Measurements from ENCODE around the gene ILF3. TPM values are rescaled to one million over a fixed set of nuclear protein-coding genes. Genes with fewer than 3 reads are reported as not detected.

Gene ILF3
- 425 and 459 TPM in 2 replicates for total RNA-seq
- polyA plus RNA-seq: 186 and 187 TPM in 2 replicates
- 184 and 201 TPM in 2 replicates for polyA plus RNA-seq (2011; cell fraction: cytosol; rRNA removed)
- polyA plus RNA-seq (2011; cell fraction: nucleus; rRNA removed): 1,067 and 1,150 TPM in 2 replicates
- polyA plus RNA-seq (2012): 204 and 280 TPM in 2 replicates
- 170 and 173 TPM in 2 replicates for polyA minus RNA-seq
- polyA minus RNA-seq (2011; cell fraction: cytosol; rRNA and poly(A)+ RNA removed): 90.8 TPM
- polyA minus RNA-seq (2011; cell fraction: nucleus; rRNA and poly(A)+ RNA removed): 213 and 219 TPM in 2 replicates
- percentile 95 among the genes with signal in this experiment for Bru-seq, nascent RNA
- BruChase-seq, experiment 1, labeled RNA remaining after a 6-hour chase: percentile 97 among the genes with signal in this experiment
- BruChase-seq, experiment 2, labeled RNA remaining after a 2-hour chase: percentile 96 among the genes with signal in this experiment
- long read RNA-seq, full-length matches to known transcripts: 41 of 254 reads
- long read RNA-seq, partial matches to known transcripts: 106 of 254 reads
- long read RNA-seq, other reads (novel, unspliced or antisense): 107 of 254 reads

GRCh38 chr19:10653732-10654609, at the start of gene ILF3:
ILF3 (plus strand) TSS chr19:10654346; CDS start chr19:10670606, 16,260 bp downstream.
- H3K9ac ChIP-seq (replicated peaks; ENCODE audit: extremely low read depth, insufficient read depth, low read length): peak within 1 kb of the TSS; percentile 96
- CTCF ChIA-PET: interaction anchor here (1.0 to 14.4 kb wide), 2 partner anchors 10 to 72 kb away, joined by 5 to 654 read pairs; no protein-coding TSS in a partner anchor
- peak within 1 kb of the TSS; percentile 79 for H3K4me2 ChIP-seq (ENCODE audit: insufficient read depth, low read length)
- DNase-seq (ENCODE audit: low read depth, low spot score): peak; percentile 100
- H3K9me1 ChIP-seq (replicated peaks; ENCODE audit: control insufficient read depth, extremely low read depth, insufficient read depth, low read length): no peaks in the 10 kb centered on the region
- dilution Hi-C loops (cut with MboI; ENCODE audit: extremely low pct_ligation_motif_present, low sequenced_read_pairs): no loop called here
- peaks cover 0 to 2% of the 10 kb centered on the region in 2 experiments for H3K36me3 ChIP-seq (ENCODE audit: control insufficient read depth in 2 of 2, extremely low read depth in 1 of 2, insufficient read depth in 2 of 2, low read length in 2 of 2)
- peaks cover 48% of the 10 kb centered on the region for H3K79me2 ChIP-seq (ENCODE audit: control insufficient read depth, insufficient read depth, low read length)
- TF ChIP-seq MAX (IDR thresholded peaks at IDR 0.05; ENCODE audit: insufficient read depth, insufficient read length): peak; percentile 99
- TF ChIP-seq GATA2 (IDR thresholded peaks at IDR 0.05; ENCODE audit: insufficient read depth, insufficient read length, low read depth, low read length): no peak
- TF ChIP-seq JUN (IDR thresholded peaks at IDR 0.05; ENCODE audit: borderline replicate concordance, insufficient read depth, insufficient read length, low read depth): peak; percentile 6
- peak; percentile 90 for TF ChIP-seq MYC (IDR thresholded peaks at IDR 0.05; ENCODE audit: low read depth, low read length)
- peak; percentile 83 for TF ChIP-seq POLR2AphosphoS5 (IDR thresholded peaks at IDR 0.05; ENCODE audit: insufficient read depth, low read depth, low read length)
- TF ChIP-seq POLR2A (IDR thresholded peaks at IDR 0.05; ENCODE audit: low read depth, low read length): peak; percentile 92
- peaks cover 10% of the 10 kb centered on the region for H3K4me1 ChIP-seq (ENCODE audit: control insufficient read depth, extremely low read depth, insufficient read depth, low read length)
- peak within 1 kb of the TSS; percentile 78 for H3K27ac ChIP-seq (ENCODE audit: insufficient read depth, low read depth, low read length)
- intact Hi-C loops (cut with micrococcal nuclease): loop anchor here (1.0 to 5.0 kb wide), 3 partner anchors 41 to 152 kb away; partner anchors contain the start of gene KEAP1
- BruUV-seq (replicated peaks): no TSS peak
- peak within 1 kb of the TSS; percentile 19 for H2AFZ ChIP-seq (ENCODE audit: low read depth, low read length)
- peaks cover 6% of the 10 kb centered on the region for H4K20me1 ChIP-seq (replicated peaks; ENCODE audit: control insufficient read depth, extremely low read depth, insufficient read depth, low read length)
- H3K9me3 ChIP-seq (replicated peaks; ENCODE audit: control insufficient read depth, insufficient read depth, low read length): no peaks in the 10 kb centered on the region
- POLR2A ChIA-PET: no interaction called here
- peak; percentile 98 for FAIRE-seq
- no peaks in the 10 kb centered on the region for H3K27me3 ChIP-seq (ENCODE audit: control insufficient read depth in 2 of 2, insufficient read depth in 2 of 2, low read length in 2 of 2)
- H3K4me3 ChIP-seq (replicated peaks in 1 of 3; ENCODE audit: insufficient read depth in 1 of 3, low read depth in 1 of 3, low read length in 3 of 3): peak within 1 kb of the TSS; percentile 94 to 99 (median 94)
